Osteocyte (in vitro differentiated cells): ENCODE results near the gene ENDOD1. TPM values are rescaled to one million over a fixed set of nuclear protein-coding genes. Genes with fewer than 3 reads are reported as not detected.

Experiments used
- DNase-seq: peaks from one replicate; pipeline ENCODE4 v3.0.0; 2021; ENCODE audit warnings: mixed read lengths; ENCODE audit not compliant: unreplicated experiment; ENCODE audit errors: extremely low spot score
- H3K27ac Mint-ChIP-seq: one replicate; pipeline ENCODE4 v1.8.0; 2021; ENCODE audit warnings: mild to moderate bottlenecking, mixed read lengths; ENCODE audit not compliant: unreplicated experiment
- H3K27me3 Mint-ChIP-seq: one replicate; pipeline ENCODE4 v1.8.0; 2021; ENCODE audit warnings: mixed read lengths; ENCODE audit not compliant: unreplicated experiment
- H3K36me3 Mint-ChIP-seq: one replicate; pipeline ENCODE4 v1.8.0; 2021; ENCODE audit warnings: mixed read lengths; ENCODE audit not compliant: unreplicated experiment
- H3K4me1 Mint-ChIP-seq: one replicate; pipeline ENCODE4 v1.8.0; 2021; ENCODE audit warnings: mixed read lengths; ENCODE audit not compliant: unreplicated experiment
- H3K4me3 Mint-ChIP-seq: one replicate; pipeline ENCODE4 v1.8.0; 2021; ENCODE audit warnings: mild to moderate bottlenecking, moderate library complexity, mixed read lengths; ENCODE audit not compliant: unreplicated experiment
- H3K9me3 Mint-ChIP-seq: one replicate; pipeline ENCODE4 v1.8.0; 2021; ENCODE audit warnings: mixed read lengths; ENCODE audit not compliant: unreplicated experiment
- total RNA-seq: library from RNA; stranded (reverse); gene quantifications from 2 replicates; pipeline ENCODE4 v1.2.1, GENCODE V29; 2021
- TF ChIP-seq, protein P1 (sequence below): fragments of 200-600 bp; sonication (generic); IDR thresholded peaks from 2 replicates; pipeline ENCODE4 v1.5.0; 2021; ENCODE audit warnings: antibody characterized with exemption, mild to moderate bottlenecking, moderate library complexity

The ENDOD1 gene
- total RNA-seq, 1 donor from 2014 or later = 91.6 TPM

DNA sequence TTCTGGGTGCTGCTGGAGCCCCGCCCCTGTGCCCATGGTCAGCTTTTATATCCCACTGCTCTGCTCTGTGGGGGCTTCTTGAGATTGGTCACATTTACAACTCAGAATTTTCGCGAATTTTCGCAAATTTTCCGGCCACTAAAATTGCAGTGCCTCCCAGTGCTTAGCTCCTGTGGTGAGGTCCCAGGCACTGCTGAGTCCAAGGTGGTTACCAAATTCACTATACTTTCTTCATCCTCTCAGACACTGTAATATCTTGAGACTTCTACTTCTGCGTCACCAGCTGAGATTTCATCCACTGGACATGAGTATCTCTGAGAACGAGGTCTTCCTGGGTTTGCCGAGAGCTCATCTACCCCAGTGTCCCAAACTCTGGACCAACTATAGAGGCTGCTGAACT lies 31.7 kb upstream of the ENDOD1 start:
- Mint-ChIP-seq H3K36me3 (no peaks in the 10 kb centered on the region), H3K4me3 (no peak overlapping the region), H3K4me1 (no peaks in the 10 kb centered on the region), H3K27ac (no peak overlapping the region), H3K9me3 (no peaks in the 10 kb centered on the region), H3K27me3 (peaks cover 61% of the 10 kb centered on the region)
- TF ChIP-seq, protein P1, sequence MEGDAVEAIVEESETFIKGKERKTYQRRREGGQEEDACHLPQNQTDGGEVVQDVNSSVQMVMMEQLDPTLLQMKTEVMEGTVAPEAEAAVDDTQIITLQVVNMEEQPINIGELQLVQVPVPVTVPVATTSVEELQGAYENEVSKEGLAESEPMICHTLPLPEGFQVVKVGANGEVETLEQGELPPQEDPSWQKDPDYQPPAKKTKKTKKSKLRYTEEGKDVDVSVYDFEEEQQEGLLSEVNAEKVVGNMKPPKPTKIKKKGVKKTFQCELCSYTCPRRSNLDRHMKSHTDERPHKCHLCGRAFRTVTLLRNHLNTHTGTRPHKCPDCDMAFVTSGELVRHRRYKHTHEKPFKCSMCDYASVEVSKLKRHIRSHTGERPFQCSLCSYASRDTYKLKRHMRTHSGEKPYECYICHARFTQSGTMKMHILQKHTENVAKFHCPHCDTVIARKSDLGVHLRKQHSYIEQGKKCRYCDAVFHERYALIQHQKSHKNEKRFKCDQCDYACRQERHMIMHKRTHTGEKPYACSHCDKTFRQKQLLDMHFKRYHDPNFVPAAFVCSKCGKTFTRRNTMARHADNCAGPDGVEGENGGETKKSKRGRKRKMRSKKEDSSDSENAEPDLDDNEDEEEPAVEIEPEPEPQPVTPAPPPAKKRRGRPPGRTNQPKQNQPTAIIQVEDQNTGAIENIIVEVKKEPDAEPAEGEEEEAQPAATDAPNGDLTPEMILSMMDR = no peak
- no peak for DNase-seq

DNA sequence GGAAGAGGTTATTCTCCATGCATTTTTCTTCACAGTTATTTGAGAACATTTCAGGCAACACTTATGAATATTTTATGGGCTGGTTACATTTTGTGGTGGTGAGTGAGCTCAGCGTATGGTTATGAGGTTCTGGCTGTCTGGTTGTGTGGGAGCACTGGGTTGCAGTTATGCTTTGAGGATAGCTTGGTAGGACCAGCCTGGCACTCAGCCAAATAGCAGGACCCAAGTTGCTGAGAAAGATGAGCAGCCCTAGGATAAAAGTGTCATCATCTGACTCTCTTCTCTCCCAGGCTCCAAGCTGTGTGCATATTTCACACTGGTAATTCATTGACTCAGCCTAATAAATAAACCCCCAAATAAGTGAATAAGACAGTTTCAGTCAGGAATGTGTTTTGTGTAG lies 31.0 kb upstream of the ENDOD1 start:
- Mint-ChIP-seq H3K27me3 (peaks cover 57% of the 10 kb centered on the region), H3K4me3 (no peak overlapping the region), H3K9me3 (no peaks in the 10 kb centered on the region), H3K4me1 (no peaks in the 10 kb centered on the region), H3K27ac (no peak overlapping the region), H3K36me3 (no peaks in the 10 kb centered on the region)
- TF ChIP-seq, protein P1 = no peak
- DNase-seq = no peak

DNA sequence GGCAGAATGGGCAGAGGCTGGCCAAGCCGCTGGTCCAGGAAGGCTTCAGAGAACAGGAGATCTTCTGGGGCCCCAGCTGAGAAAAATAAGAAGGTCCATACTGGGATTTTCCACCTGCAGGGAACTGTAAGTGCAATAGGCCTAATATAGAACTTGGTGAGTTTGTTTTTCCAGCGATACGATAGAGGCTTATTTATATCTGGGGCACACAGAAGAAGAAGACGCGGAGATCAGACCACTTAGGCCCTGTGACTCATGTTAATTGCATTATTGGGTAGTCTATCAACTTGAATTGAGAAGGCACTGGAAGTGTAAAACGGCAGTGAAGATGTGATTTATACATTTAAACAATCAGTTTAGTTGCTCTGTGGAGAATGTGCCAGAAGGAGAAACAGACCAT lies 30.6 kb upstream of the ENDOD1 start:
- Mint-ChIP-seq H3K27ac (no peak overlapping the region), H3K27me3 (peaks cover 52% of the 10 kb centered on the region), H3K4me1 (no peaks in the 10 kb centered on the region), H3K9me3 (no peaks in the 10 kb centered on the region), H3K4me3 (no peak overlapping the region), H3K36me3 (no peaks in the 10 kb centered on the region)
- TF ChIP-seq, protein P1 = no peak
- no peak for DNase-seq

DNA sequence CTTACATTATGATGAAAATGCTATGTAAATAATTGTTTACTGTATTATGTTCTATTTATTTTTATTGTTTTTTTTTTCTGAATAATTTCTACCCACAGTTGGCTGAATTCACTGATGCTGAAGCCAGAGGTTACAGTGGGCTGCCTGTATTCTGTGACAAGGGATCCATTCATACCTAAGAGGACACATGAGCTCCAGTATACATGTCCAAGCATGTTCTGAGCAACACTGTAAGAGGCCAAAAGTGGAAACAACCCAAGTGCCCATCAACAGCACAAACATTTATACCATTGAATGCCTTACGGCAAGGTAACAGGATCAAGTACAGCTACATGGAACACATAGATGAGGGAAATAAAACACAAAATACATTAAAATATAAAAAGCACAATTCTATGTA lies 24.3 kb upstream of the ENDOD1 start:
- H3K36me3 Mint-ChIP-seq = peaks cover 7% of the 10 kb centered on the region
- H3K9me3 Mint-ChIP-seq = no peaks in the 10 kb centered on the region
- peaks cover 17% of the 10 kb centered on the region for H3K4me1 Mint-ChIP-seq
- no peak overlapping the region for H3K27ac Mint-ChIP-seq
- peaks cover 26% of the 10 kb centered on the region for H3K27me3 Mint-ChIP-seq
- no peak overlapping the region for H3K4me3 Mint-ChIP-seq
- TF ChIP-seq, protein P1 = no peak
- no peak for DNase-seq

DNA sequence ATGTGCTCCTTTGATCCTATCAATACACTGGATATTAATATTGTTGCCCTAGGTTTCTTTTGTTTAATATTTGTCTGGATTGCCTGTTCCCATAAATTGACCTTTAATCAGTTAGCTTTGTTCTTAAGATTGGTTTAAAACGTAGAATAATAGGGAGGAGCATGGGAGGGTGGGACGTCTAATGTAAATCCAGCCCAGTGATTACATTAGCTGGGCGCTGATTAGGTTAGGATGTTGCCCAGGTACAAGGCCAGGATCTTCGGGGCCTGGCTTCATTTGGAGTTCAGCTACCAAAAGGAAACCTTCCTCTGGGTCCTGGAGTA lies 23.0 kb upstream of the ENDOD1 start, which contains the start of gene SRSF8:
TSS of gene SRSF8 (plus strand) at position 204 of the 323 bp plus-strand sequence. CDS start 308 bp downstream, outside the sequence.
- peaks cover 24% of the 10 kb centered on the region for H3K4me1 Mint-ChIP-seq
- H3K27me3 Mint-ChIP-seq = peaks cover 15% of the 10 kb centered on the region
- peak within 1 kb of the TSS; percentile 92 for H3K4me3 Mint-ChIP-seq
- H3K36me3 Mint-ChIP-seq = peaks cover 16% of the 10 kb centered on the region
- no peak for DNase-seq
- peak within 1 kb of the TSS; percentile 95 for H3K27ac Mint-ChIP-seq
- TF ChIP-seq, protein P1 = no peak
- no peaks in the 10 kb centered on the region for H3K9me3 Mint-ChIP-seq
